Measurements from ENCODE around the gene ERC2. TPM values are rescaled to one million over a fixed set of nuclear protein-coding genes. Genes with fewer than 3 reads are reported as not detected.

The ERC2 gene
- total and polyA plus RNA-seq, 5 donors from 2014 or later, result not detected

- H3K4me3 Mint-ChIP-seq, result no peak overlapping the region
- no peak overlapping the region for H3K27ac Mint-ChIP-seq
- H3K4me1 Mint-ChIP-seq, result no peaks in the 10 kb centered on the region
- Histone ChIP-seq H3K4me3 (ENCODE audit: low read depth, low read length) (no peak overlapping the region), H3K27me3 (ENCODE audit: control insufficient read depth, insufficient read depth, low read length) (no peaks in the 10 kb centered on the region), H3K36me3 (ENCODE audit: control insufficient read depth, insufficient read depth, low read length) (no peaks in the 10 kb centered on the region), H3K9me3 (ENCODE audit: control insufficient read depth in 2 of 2, low read length in 2 of 2) (no peaks in the 10 kb centered on the region), H3K27ac (ENCODE audit: insufficient read depth, low read length, poor library complexity, severe bottlenecking) (no peak overlapping the region), H3K4me1 (ENCODE audit: control insufficient read depth, insufficient read depth, low read length, poor library complexity, severe bottlenecking) (no peaks in the 10 kb centered on the region)
- H3K9me3 Mint-ChIP-seq, result peaks cover 0 to 7% (median 2%) of the 10 kb centered on the region in 7 donors
- ATAC-seq (ENCODE audit: low read depth in 2 of 2), result no peak
- H3K36me3 Mint-ChIP-seq, result no peaks in the 10 kb centered on the region
- no peaks in the 10 kb centered on the region for H3K27me3 Mint-ChIP-seq
- no peak for DNase-seq
Measured at GRCh38 chr3:55654123-55654760, 814.0 kb downstream of the ERC2 start.

GRCh38 chr3:55651011-55651410 is 817.3 kb downstream of the ERC2 start:
- Mint-ChIP-seq H3K27ac (no peak overlapping the region), H3K4me3 (no peak overlapping the region), H3K27me3 (no peaks in the 10 kb centered on the region), H3K36me3 (no peaks in the 10 kb centered on the region), H3K4me1 (no peaks in the 10 kb centered on the region), H3K9me3 (peaks cover 0 to 7% (median 0%) of the 10 kb centered on the region in 7 donors)
- no peak for DNase-seq
- Histone ChIP-seq H3K27ac (ENCODE audit: insufficient read depth, low read length, poor library complexity, severe bottlenecking) (no peak overlapping the region), H3K27me3 (ENCODE audit: control insufficient read depth, insufficient read depth, low read length) (no peaks in the 10 kb centered on the region), H3K9me3 (ENCODE audit: control insufficient read depth in 2 of 2, low read length in 2 of 2) (no peaks in the 10 kb centered on the region), H3K4me1 (ENCODE audit: control insufficient read depth, insufficient read depth, low read length, poor library complexity, severe bottlenecking) (no peaks in the 10 kb centered on the region), H3K4me3 (ENCODE audit: low read depth, low read length) (no peak overlapping the region), H3K36me3 (ENCODE audit: control insufficient read depth, insufficient read depth, low read length) (no peaks in the 10 kb centered on the region)
- no peak for ATAC-seq (ENCODE audit: low read depth in 2 of 2)

DNA sequence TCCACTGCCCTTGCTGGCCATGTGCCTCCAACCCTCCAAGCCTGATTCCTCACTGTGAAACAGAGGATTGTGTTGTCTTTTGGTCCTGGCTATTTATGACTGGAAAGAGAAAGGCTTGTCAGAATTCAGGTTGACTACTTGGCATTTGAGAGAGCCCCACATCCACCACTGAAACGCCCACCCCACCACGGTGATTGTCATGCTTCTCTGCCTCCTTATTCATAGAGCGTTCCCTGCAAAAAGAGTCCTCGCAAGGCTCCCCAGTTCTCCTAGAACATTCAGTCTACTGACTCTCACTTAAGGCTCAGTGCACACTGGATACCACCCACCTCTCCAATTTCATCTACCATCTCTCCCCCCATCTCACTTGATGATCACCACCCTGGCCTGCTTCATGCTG is 818.3 kb downstream of the ERC2 start:
- DNase-seq (no peak), ATAC-seq (ENCODE audit: low read depth in 2 of 2) (no peak)
- Mint-ChIP-seq H3K36me3 (no peaks in the 10 kb centered on the region), H3K27ac (no peak overlapping the region), H3K27me3 (no peaks in the 10 kb centered on the region), H3K4me1 (no peaks in the 10 kb centered on the region), H3K9me3 (peaks cover 0 to 7% (median 0%) of the 10 kb centered on the region in 7 donors), H3K4me3 (no peak overlapping the region)
- no peaks in the 10 kb centered on the region for H3K36me3 ChIP-seq (ENCODE audit: control insufficient read depth, insufficient read depth, low read length)
- H3K4me3 ChIP-seq (ENCODE audit: low read depth, low read length), result no peak overlapping the region
- no peaks in the 10 kb centered on the region for H3K4me1 ChIP-seq (ENCODE audit: control insufficient read depth, insufficient read depth, low read length, poor library complexity, severe bottlenecking)
- H3K27me3 ChIP-seq (ENCODE audit: control insufficient read depth, insufficient read depth, low read length), result no peaks in the 10 kb centered on the region
- H3K27ac ChIP-seq (ENCODE audit: insufficient read depth, low read length, poor library complexity, severe bottlenecking), result no peak overlapping the region
- no peaks in the 10 kb centered on the region for H3K9me3 ChIP-seq (ENCODE audit: control insufficient read depth in 2 of 2, low read length in 2 of 2)

GRCh38 chr3:55649554-55649953 is 818.7 kb downstream of the ERC2 start:
- H3K4me3 ChIP-seq (ENCODE audit: low read depth, low read length), result no peak overlapping the region
- DNase-seq, result no peak
- no peaks in the 10 kb centered on the region for H3K9me3 ChIP-seq (ENCODE audit: control insufficient read depth in 2 of 2, low read length in 2 of 2)
- H3K27me3 Mint-ChIP-seq, result no peaks in the 10 kb centered on the region
- H3K36me3 ChIP-seq (ENCODE audit: control insufficient read depth, insufficient read depth, low read length), result no peaks in the 10 kb centered on the region
- no peak for ATAC-seq (ENCODE audit: low read depth in 2 of 2)
- peaks cover 0 to 7% (median 0%) of the 10 kb centered on the region in 7 donors for H3K9me3 Mint-ChIP-seq
- H3K4me1 ChIP-seq (ENCODE audit: control insufficient read depth, insufficient read depth, low read length, poor library complexity, severe bottlenecking), result no peaks in the 10 kb centered on the region
- no peaks in the 10 kb centered on the region for H3K27me3 ChIP-seq (ENCODE audit: control insufficient read depth, insufficient read depth, low read length)
- H3K4me3 Mint-ChIP-seq, result no peak overlapping the region
- no peak overlapping the region for H3K27ac ChIP-seq (ENCODE audit: insufficient read depth, low read length, poor library complexity, severe bottlenecking)
- H3K36me3 Mint-ChIP-seq, result no peaks in the 10 kb centered on the region
- H3K4me1 Mint-ChIP-seq, result no peaks in the 10 kb centered on the region
- H3K27ac Mint-ChIP-seq, result no peak overlapping the region

DNA sequence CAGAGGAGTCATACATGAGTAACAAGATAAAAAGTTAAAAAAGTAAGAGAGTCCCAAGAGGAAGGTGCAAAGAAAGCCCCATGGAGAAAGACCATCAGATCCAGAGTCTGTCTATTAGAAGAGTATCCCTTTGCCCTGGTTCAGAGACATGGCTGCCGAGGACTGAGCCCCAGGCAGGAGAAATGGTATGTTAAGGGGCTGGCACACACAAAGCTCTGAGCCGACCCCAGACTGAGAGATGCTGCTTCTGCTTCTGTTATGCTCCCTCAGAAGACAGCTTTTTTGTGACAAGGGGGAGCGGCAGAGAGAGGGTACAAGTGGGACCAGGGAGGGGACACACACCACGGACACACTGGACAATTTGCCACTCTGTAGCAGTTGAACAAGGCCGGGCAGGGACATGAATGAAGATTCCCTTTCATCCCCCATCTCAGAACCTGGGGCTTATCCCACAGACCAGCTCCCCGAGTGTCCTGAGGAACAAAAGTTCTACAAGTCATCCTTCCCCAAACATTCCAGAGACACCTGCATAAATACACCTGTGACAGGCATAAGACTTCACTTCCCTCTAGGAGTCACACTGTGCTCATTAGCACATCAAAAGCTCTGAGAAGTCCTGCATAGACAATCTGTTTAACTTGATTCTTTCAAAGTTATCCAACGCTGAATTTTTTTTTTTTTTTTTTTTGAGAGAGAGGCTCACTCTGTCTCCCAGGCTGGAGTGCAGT is 819.5 kb downstream of the ERC2 start:
- H3K4me1 Mint-ChIP-seq, result no peaks in the 10 kb centered on the region
- Histone ChIP-seq H3K4me3 (ENCODE audit: low read depth, low read length) (no peak overlapping the region), H3K4me1 (ENCODE audit: control insufficient read depth, insufficient read depth, low read length, poor library complexity, severe bottlenecking) (no peaks in the 10 kb centered on the region), H3K9me3 (ENCODE audit: control insufficient read depth in 2 of 2, low read length in 2 of 2) (no peaks in the 10 kb centered on the region), H3K27me3 (ENCODE audit: control insufficient read depth, insufficient read depth, low read length) (no peaks in the 10 kb centered on the region), H3K27ac (ENCODE audit: insufficient read depth, low read length, poor library complexity, severe bottlenecking) (no peak overlapping the region), H3K36me3 (ENCODE audit: control insufficient read depth, insufficient read depth, low read length) (no peaks in the 10 kb centered on the region)
- peaks cover 0 to 6% (median 0%) of the 10 kb centered on the region in 7 donors for H3K9me3 Mint-ChIP-seq
- no peak for DNase-seq
- no peak for ATAC-seq (ENCODE audit: low read depth in 2 of 2)
- H3K27me3 Mint-ChIP-seq, result no peaks in the 10 kb centered on the region
- no peak overlapping the region for H3K27ac Mint-ChIP-seq
- H3K4me3 Mint-ChIP-seq, result no peak overlapping the region
- H3K36me3 Mint-ChIP-seq, result no peaks in the 10 kb centered on the region

DNA sequence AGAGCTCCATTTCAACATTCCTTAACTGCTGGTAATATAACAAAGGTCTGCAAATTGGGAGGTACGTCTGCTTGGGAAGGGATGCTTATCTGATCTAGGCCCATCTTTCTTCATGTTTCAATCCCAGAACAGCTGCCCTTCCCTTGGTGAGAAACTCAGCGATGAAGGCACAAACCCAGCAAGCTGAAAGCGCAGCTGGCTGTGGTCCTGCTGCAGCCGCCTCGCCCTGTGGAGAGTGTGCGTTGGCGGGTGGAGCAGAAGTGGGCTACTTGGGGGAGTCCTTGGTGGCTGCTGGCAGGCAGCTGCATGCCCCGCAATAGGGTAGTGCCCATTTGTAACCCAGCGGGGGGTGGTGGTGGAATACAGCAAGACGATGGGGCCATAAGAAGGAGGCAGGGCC is 820.6 kb downstream of the ERC2 start:
- Mint-ChIP-seq H3K27ac (no peak overlapping the region), H3K4me1 (no peaks in the 10 kb centered on the region), H3K27me3 (no peaks in the 10 kb centered on the region), H3K4me3 (no peak overlapping the region), H3K36me3 (no peaks in the 10 kb centered on the region), H3K9me3 (peaks cover 0 to 6% (median 0%) of the 10 kb centered on the region in 7 donors)
- Histone ChIP-seq H3K27ac (ENCODE audit: insufficient read depth, low read length, poor library complexity, severe bottlenecking) (no peak overlapping the region), H3K4me1 (ENCODE audit: control insufficient read depth, insufficient read depth, low read length, poor library complexity, severe bottlenecking) (no peaks in the 10 kb centered on the region), H3K9me3 (ENCODE audit: control insufficient read depth in 2 of 2, low read length in 2 of 2) (no peaks in the 10 kb centered on the region), H3K27me3 (ENCODE audit: control insufficient read depth, insufficient read depth, low read length) (no peaks in the 10 kb centered on the region), H3K36me3 (ENCODE audit: control insufficient read depth, insufficient read depth, low read length) (no peaks in the 10 kb centered on the region), H3K4me3 (ENCODE audit: low read depth, low read length) (no peak overlapping the region)
- DNase-seq, result no peak
- ATAC-seq (ENCODE audit: low read depth in 2 of 2), result no peak

- H3K27ac Mint-ChIP-seq, result no peak overlapping the region
- no peaks in the 10 kb centered on the region for H3K27me3 Mint-ChIP-seq
- H3K36me3 Mint-ChIP-seq, result no peaks in the 10 kb centered on the region
- H3K9me3 ChIP-seq (ENCODE audit: control insufficient read depth in 2 of 2, low read length in 2 of 2), result no peaks in the 10 kb centered on the region
- no peaks in the 10 kb centered on the region for H3K27me3 ChIP-seq (ENCODE audit: control insufficient read depth, insufficient read depth, low read length)
- H3K4me3 ChIP-seq (ENCODE audit: low read depth, low read length), result no peak overlapping the region
- no peaks in the 10 kb centered on the region for H3K4me1 Mint-ChIP-seq
- H3K9me3 Mint-ChIP-seq, result peaks cover 0 to 6% (median 0%) of the 10 kb centered on the region in 7 donors
- DNase-seq (no peak), ATAC-seq (ENCODE audit: low read depth in 2 of 2) (no peak)
- no peak overlapping the region for H3K27ac ChIP-seq (ENCODE audit: insufficient read depth, low read length, poor library complexity, severe bottlenecking)
- no peak overlapping the region for H3K4me3 Mint-ChIP-seq
- H3K36me3 ChIP-seq (ENCODE audit: control insufficient read depth, insufficient read depth, low read length), result no peaks in the 10 kb centered on the region
- H3K4me1 ChIP-seq (ENCODE audit: control insufficient read depth, insufficient read depth, low read length, poor library complexity, severe bottlenecking), result no peaks in the 10 kb centered on the region
Measured at GRCh38 chr3:55647063-55647462, 821.2 kb downstream of the ERC2 start.

GRCh38 chr3:55646121-55646520 is 822.1 kb downstream of the ERC2 start:
- Mint-ChIP-seq H3K9me3 (peaks cover 0 to 6% (median 3%) of the 10 kb centered on the region in 7 donors), H3K36me3 (no peaks in the 10 kb centered on the region), H3K4me1 (no peaks in the 10 kb centered on the region), H3K4me3 (no peak overlapping the region), H3K27me3 (no peaks in the 10 kb centered on the region), H3K27ac (no peak overlapping the region)
- DNase-seq, result no peak
- Histone ChIP-seq H3K4me1 (ENCODE audit: control insufficient read depth, insufficient read depth, low read length, poor library complexity, severe bottlenecking) (no peaks in the 10 kb centered on the region), H3K9me3 (ENCODE audit: control insufficient read depth in 2 of 2, low read length in 2 of 2) (no peaks in the 10 kb centered on the region), H3K27ac (ENCODE audit: insufficient read depth, low read length, poor library complexity, severe bottlenecking) (no peak overlapping the region), H3K27me3 (ENCODE audit: control insufficient read depth, insufficient read depth, low read length) (no peaks in the 10 kb centered on the region), H3K36me3 (ENCODE audit: control insufficient read depth, insufficient read depth, low read length) (no peaks in the 10 kb centered on the region), H3K4me3 (ENCODE audit: low read depth, low read length) (no peak overlapping the region)
- no peak for ATAC-seq (ENCODE audit: low read depth in 2 of 2)

Measured in CD4-positive, CD25-positive, alpha-beta regulatory T cell (primary cell).